Sciatic nerve (tissue), 2 donors: ENCODE data around the gene CEP85L. TPM values are rescaled to one million over a fixed set of nuclear protein-coding genes. Genes with fewer than 3 reads are reported as not detected.

ENCODE experiments used
- ATAC-seq: fragments of 200-7000 bp; cut with Tn5 transposase; one replicate; pipeline ENCODE4 v1.9.1; 2020; ENCODE audit warnings: mild to moderate bottlenecking, moderate library complexity
- DNase-seq: peaks from one replicate; pipeline ENCODE4 v3.0.0-alpha.2; 2020; ENCODE audit warnings: low spot score
- intact Hi-C: fragments of 100-400 bp; cut with DNase I; formaldehyde crosslinking; loops from one replicate; pipeline ENCODE4 v1.14.2; 2022
- total RNA-seq: library from RNA; stranded (reverse); fragmentation: NEBNext Ultra II Directional; extraction: Animal tissue kit (Norgen Biotek cat#: 25700); gene quantifications from one replicate; pipeline ENCODE4 v1.2.1, GENCODE V29; 2021
- donor health status: DM: no; HTN: no; CAD: no.
- donor health status: DM: no; HTN: no; CAD: no.

The CEP85L gene
- total RNA-seq, 1 donor from 2014 or later = 50.4 TPM

GRCh38 chr6:118663993-118664985 is 12.9 kb upstream of the CEP85L start:
- ATAC-seq = peak; percentile 39
- intact Hi-C loops = no loop called here

GRCh38 chr6:118661831-118662230 is 10.4 kb upstream of the CEP85L start:
- intact Hi-C loops = no loop called here
- ATAC-seq (no peak), DNase-seq (no peak)

More at GRCh38 chr6:118663993-118664985, 12.9 kb upstream of the CEP85L start:
- DNase-seq = no peak

- ATAC-seq (no peak), DNase-seq (no peak)
- intact Hi-C loops = no loop called here
These were observed 8.8 kb upstream of the CEP85L start for GRCh38 chr6:118660218-118660569.

- ATAC-seq = peak; percentile 21
- intact Hi-C loops = no loop called here
- DNase-seq = no peak
These were observed 8.3 kb upstream of the CEP85L start for GRCh38 chr6:118659513-118660217.

GRCh38 chr6:118656847-118657451 is 5.6 kb upstream of the CEP85L start:
- intact Hi-C loops = no loop called here
- no peak for ATAC-seq
- DNase-seq = no peak

GRCh38 chr6:118652051-118652615 is 742 bp upstream of the CEP85L start:
- no peak for DNase-seq
- ATAC-seq = no peak
- intact Hi-C loops = no loop called here

- intact Hi-C loops = no loop called here
- DNase-seq = peak; percentile 70
- ATAC-seq = peak; percentile 55
These were observed 659 bp downstream of the CEP85L start for GRCh38 chr6:118650582-118651281.

- peak; percentile 66 for ATAC-seq
- intact Hi-C loops = no loop called here
- DNase-seq = no peak
These were observed 1.3 kb downstream of the CEP85L start for GRCh38 chr6:118649918-118650581.

- intact Hi-C loops = no loop called here
- no peak for DNase-seq
- no peak for ATAC-seq
These were observed 2.4 kb downstream of the CEP85L start for GRCh38 chr6:118648866-118649554.

GRCh38 chr6:118646977-118647376 is 4.4 kb downstream of the CEP85L start:
- DNase-seq = no peak
- intact Hi-C loops = no loop called here
- ATAC-seq = no peak

- peak; percentile 86 for ATAC-seq
These were observed 6.0 kb downstream of the CEP85L start for GRCh38 chr6:118645395-118645794.

GRCh38 chr6:118644007-118644406 is 7.4 kb downstream of the CEP85L start:
- intact Hi-C loops = no loop called here
- DNase-seq (no peak), ATAC-seq (no peak)

More at GRCh38 chr6:118645395-118645794, 6.0 kb downstream of the CEP85L start:
- intact Hi-C loops = no loop called here
- DNase-seq = no peak

- intact Hi-C loops = no loop called here
- ATAC-seq (no peak), DNase-seq (no peak)
These were observed 10.3 kb downstream of the CEP85L start for GRCh38 chr6:118641042-118641441.

- intact Hi-C loops = no loop called here
- ATAC-seq (no peak), DNase-seq (no peak)
These were observed 12.1 kb downstream of the CEP85L start for GRCh38 chr6:118639054-118639964.

- intact Hi-C loops = no loop called here
- DNase-seq (no peak), ATAC-seq (no peak)
These were observed 13.1 kb downstream of the CEP85L start for GRCh38 chr6:118638288-118638687.

- ATAC-seq = no peak
- intact Hi-C loops = no loop called here
- DNase-seq = no peak
These were observed 15.3 kb downstream of the CEP85L start for GRCh38 chr6:118635909-118636735.
